Activated CD4-positive, alpha-beta T cell treated with anti-CD3 and anti-CD28 coated beads, Interleukin-2, amount 50 U/mL, for 48 hours (primary cell): Measurements from ENCODE around the gene RNF207.

ENCODE experiments used
- DNase-seq, 2 experiments: peaks; one replicate each; pipeline ENCODE4 v3.0.0-alpha.2; 2020

Gene RNF207

GRCh38 chr1:6175411-6175828 lies 30.5 kb upstream of the RNF207 start:
- DNase-seq, result no peak

GRCh38 chr1:6176779-6177178 lies 29.1 kb upstream of the RNF207 start:
- DNase-seq, result no peak

DNA sequence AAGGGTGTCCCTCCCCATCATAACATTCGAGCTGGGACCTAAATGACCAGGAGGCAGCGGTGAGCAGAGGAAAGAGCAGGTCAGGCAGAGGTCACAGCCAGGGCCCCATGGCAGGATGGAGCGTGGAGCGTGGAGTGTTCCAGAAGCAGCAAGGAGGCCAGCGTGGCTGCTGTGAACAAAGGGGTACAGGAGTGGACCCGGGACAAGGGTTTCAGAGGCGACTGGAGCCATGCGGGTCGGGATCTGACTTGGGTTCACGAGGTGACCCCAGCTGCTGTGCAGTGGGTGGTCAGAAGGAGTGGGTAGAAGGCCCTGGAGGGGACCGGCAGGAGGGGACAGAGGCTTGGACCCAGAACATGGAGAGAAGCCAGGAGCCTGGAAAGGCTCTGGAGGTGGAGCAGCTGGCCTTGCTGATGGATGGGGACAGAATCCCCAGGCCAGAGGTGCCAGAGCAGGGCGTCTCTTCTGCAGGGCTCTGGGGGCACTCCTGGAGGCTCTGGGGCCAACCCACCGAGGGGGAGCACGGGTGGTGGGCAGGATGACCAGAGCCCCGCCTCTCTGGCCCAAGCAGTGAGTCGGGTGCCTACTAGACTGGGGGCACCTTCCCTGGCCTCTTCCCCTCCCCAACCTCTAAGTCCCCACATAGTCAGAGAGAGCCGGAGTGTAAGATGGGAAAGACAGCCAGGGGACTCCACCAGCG lies 28.1 kb upstream of the RNF207 start:
- no peak for DNase-seq

DNA sequence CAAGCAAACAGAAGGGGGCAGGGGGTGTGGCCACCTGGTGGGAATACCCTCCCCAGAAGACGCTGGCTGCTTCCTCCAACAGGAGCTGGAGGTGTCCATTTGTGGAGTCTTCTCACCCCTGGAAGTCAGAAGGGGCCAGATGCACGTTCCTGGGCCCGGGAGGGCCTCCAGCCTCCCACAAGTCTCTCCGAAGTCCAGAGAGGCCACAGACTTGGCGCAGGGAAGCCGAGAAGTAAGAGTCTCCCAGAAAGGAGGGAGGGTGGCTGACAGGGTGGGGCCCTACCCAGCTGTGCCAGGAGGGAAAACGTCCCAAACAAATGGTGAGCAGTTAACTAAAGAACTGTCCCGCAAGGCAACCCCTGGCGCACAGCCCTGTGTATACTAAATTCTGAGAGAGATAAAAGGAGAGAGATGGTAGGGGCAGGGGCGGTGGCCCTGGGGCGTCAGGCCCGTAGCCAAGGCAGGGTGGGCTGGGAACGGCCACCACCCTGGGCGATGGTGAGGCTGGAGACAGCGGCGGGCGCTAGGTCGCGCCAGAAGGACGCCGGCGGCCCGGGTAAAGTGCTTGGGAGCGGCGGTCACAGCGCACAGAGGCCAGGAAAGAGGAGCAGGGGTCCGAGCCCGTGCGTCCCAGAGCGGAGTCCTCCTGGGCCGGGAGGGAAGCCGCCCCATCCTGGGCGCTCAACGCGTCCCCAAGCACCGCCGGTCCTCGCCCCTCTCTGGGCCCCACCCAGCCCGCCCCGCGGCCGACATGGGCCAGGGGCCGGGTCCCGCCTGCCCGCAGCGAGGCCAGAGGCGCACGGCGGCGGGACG lies 27.0 kb upstream of the RNF207 start:
- DNase-seq, result no peak

- no peak for DNase-seq
These were observed 26.2 kb upstream of the RNF207 start for GRCh38 chr1:6179564-6180175.

- DNase-seq, result no peak
These were observed 25.6 kb upstream of the RNF207 start, which contains the start of gene CHD5 for GRCh38 chr1:6180268-6180706. Gene CHD5, minus strand, starts transcription at chr1:6180321. Its CDS starts 298 bp downstream, at chr1:6180023.

DNA sequence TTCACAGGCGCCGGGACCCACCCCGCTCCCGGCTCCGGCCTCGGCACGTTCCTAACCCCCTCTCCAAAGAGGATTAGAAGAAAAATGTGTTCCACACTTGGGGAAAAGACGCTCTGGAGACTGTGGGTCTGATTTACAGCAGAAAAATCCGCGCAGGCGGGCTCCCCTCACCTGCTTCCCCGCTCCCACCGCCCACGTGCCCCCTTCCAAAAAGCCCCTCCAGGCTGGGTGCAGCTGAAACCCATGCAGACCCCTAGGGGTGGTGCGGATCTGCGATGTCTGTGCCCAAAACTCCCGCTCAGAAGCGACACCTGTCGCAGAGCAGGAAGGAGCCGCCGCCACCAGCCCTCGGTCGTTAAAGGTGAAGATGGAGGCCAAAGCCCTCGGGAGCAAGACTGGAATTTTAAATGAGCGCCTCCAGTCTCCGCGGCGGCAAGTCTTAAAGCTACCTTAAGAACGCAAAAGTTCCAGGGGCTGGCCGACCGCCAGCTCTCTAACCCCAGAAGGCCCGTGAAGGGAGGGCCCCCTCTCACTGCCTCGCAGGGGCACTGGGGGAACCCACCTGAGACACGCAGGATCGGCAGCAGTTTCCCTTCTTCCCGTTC lies 25.1 kb upstream of the RNF207 start:
- DNase-seq, result no peak

- DNase-seq, result no peak
These were observed 24.6 kb upstream of the RNF207 start for GRCh38 chr1:6181347-6181770.

GRCh38 chr1:6183520-6183989 lies 22.4 kb upstream of the RNF207 start:
- DNase-seq, result no peak

DNA sequence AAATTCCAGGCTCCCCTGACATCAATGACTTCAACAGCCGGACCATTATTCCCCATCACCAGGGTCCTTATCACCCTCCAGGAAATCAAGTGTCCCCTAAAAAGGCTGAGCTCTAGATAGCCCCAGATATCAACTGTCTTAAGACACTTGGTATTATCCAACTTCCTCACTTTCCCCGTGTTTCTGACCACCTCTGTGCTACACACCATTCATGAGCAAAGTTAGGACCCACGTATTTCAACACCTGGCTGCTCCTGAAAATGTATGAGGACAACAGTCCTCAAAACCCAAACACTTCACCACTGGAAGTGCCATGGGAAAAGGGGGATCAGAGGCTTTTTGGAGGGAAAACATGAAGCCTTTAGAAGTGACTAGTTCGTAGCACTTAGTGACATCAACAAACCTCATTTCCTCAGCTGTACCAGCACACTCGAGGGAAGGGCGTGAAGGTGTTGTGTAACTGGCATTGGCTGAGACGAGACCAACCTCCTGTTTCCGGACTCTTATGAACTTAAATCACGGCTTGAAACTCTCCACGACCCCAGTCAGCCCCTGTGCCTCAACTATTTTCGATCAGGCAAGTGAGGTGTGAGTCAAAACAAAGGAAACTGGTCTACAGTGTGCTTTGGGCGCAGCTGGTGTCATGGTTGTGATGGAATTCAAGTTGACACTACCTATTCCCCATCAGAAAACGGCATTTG lies 21.7 kb upstream of the RNF207 start:
- no peak for DNase-seq

DNA sequence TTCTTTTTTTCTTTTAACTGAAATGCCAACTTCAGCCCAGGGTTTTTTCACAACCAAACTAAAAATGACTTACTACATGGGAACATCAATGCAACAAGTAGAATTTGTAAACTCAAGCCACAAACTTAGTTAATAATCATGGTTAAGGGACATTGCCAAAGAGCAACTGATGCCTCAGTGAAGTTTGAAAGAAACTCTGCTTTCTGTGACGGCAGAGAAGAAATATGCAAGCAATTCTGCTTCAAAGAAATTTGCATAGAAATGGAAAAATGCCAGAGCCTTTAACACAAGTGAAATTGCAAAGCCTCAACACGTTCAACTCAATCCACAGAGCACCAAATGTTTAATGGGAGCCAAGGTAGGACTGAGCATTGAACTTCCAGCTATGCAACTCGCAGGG lies 20.8 kb upstream of the RNF207 start:
- no peak for DNase-seq

DNA sequence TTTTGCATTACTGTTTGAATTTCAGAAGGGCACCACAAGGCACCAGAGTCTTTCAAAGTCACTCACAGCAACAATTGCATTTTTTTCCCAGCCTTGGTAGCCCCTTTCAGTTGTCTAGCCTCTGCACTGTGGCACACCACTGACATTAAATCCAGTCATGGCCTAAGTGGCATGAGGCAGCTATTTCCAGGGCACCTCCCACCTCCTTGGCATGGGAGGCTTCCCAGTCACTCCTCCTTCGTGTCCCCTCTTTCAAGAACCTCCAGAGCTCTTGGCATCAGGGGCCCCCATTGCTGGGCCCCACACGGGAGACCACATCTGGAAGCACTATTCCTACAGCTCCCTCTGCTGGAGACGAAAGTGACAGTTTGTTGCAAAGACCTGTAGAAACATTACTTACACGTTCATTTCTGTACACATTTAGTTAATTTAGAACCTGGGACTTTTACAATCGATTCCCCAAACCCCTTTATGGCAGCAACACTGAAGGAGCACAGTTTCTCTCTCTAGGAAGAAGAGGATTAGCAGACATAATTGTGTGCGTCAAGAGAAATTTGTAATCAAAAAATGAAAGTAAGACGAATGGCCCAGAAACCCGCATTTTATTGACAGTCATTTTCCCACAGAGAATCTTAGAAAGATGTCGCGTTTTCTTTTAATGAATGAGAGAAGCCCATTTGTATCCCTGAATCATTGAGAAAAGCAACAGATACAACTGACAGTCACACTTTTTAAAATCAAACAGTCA lies 20.1 kb upstream of the RNF207 start:
- peak in 1 of 2 experiments; percentile 39 for DNase-seq

GRCh38 chr1:6188466-6188865 lies 17.5 kb upstream of the RNF207 start:
- no peak for DNase-seq

DNA sequence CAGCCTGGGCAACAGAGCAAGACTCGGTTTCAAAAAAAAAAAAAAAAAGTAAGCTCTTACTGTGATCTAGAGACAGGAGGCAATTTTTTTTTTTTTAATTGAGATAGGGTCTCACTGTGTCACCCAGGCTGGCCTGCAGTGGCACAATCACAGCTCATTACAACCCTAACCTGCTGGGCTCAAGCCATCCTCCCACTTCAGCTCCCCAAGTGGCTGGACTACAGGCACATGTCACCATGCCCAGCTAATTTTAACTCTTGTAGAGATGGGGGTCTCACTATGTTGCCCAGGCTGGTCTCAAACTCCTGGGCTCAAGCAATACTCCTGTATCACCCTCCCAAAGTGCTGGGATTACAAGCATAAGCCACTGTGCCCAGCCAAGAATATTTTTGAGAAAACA lies 14.0 kb upstream of the RNF207 start:
- DNase-seq, result no peak

DNA sequence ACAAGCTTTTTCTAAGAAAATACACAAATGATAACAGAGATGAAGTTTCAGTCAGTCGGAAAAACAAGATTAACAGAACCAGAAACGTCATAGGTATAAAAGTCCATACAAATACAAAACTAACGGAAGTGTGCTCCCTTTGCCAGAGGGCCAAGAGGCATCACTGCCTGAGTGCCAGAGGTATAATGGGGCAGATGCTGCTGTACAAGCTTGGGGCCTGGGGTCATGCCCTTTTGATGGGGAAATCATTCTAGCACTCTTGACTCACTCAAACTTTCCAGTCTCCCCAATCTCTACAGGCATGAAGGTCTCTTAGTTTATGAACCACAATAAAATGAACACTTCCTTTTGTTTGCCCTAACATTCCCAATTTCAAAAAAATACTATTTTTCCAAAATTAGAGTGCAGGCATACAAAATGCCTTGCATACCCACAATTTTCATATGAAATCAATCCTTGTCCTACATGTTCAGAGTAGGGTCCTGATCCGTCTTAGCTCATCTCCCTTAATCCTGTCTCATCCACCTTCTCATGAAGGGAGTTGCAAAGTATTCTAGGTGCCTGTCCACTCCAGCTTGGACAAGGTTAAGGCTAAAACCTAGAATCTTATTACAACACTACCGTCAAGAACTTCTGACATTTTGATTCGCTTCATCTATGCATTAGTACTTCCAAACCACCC lies 8.0 kb upstream of the RNF207 start:
- no peak for DNase-seq

DNA sequence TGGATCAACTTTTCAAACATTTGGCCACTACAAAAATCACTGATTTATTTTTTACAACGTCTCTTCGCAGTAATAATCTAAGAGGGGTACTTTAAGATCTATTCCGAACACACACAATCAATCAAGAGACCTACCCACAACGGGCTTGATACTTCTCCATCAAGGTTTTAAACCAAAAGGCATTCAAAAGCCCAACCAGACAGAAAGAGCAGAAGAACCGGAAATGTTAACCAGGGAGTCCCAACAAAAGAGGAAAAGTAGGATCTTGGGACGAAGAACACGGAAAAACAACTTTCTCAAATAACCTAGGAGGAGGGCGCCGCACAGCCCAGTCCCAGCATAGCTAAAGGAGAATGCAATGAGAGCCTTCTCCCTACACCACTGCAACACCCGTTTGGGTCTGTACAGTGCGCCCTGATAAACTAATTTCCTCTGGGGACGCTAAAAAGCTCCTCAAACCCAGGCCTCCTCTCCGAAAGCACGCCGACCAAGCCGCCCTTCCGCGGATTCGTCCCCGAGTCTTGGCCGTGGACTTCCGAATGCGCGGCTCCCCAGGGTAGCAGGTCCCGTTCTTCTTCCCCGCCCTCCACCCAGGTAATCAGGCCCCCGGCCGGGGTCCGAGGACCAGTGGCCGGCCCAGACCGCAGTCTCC lies 7.1 kb upstream of the RNF207 start:
- DNase-seq, result peak in 1 of 2 experiments; percentile 35

DNA sequence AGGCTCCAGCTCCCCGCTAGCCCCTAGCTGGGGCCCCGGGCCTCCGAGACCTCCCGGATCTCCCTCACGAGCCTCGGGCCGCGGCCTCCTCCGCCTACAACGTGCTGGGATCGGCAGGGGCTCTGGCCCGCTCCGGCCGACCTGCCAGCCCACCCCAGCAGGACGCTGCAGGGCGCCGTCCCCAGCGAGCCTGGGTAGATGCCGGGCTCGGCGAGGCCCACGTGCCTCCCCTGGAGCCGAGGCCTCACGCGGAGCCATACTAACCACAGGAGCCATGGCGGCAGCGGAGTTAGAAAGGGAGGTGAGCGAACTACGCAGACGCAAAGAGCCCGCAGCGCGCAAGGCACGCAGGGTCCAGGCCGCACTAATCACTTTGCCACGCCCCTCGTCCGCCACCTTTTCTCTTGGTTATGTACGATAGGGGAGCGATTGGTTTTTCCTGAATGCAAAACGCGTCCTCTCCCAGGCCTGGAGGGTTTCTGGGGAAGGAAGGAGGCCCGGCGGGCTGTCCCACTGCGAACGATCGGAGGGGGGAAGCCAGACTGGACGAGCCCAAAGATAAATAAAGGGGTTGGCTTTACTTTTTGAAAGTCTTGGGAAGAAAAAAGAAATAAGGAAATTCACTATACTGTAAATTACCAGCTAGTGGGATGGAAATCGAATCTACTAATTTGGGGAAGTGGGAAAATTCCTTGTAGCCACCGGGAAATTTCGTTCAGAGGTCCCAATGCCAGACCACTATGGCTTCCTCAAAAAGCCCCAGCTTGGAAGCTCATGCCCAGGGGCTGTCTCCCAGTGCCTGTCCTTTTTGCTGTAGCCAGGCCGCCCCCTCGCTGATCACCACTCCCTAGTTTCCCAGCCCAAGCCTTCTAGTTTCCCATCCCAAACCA lies 6.4 kb upstream of the RNF207 start, which contains the start of gene RPL22:
TSS of gene RPL22 (minus strand) at position 298 of the 890 bp plus-strand sequence. CDS start at position 276, 22 bp downstream.
- peak; percentile 98 to 99 for DNase-seq

DNA sequence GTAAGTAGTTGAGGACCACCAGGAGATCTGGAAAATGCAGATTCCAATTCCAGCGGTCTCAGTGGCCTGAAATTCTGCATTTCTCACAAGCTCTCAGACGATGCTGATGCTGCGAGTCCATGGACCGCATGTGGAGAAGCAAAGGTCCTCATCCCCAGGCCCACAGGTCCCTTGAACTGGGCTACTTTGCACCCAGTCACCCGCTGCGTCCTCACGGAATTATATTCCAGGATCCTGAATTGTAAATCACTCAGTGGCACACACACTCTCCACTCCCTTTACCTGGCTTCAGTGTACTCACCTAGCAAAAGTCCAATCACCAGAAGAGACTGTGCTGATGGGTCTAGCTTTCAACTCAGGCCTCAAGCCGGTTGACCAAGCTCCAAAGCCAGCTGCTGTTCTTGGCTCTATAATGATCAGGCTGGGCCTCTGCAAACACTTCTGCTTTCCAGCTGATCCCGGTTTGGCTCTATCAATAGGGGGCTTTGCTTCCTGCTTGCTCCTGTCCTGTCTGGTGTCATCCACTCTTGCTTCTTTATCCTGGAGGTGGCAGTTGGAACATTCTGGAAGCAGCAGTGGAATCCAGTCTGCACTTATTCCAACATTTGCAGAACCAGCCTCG lies 5.6 kb upstream of the RNF207 start:
- no peak for DNase-seq

GRCh38 chr1:6202256-6202655 lies 3.7 kb upstream of the RNF207 start:
- no peak for DNase-seq
